ENCODE results near the gene NUP93.

DNA sequence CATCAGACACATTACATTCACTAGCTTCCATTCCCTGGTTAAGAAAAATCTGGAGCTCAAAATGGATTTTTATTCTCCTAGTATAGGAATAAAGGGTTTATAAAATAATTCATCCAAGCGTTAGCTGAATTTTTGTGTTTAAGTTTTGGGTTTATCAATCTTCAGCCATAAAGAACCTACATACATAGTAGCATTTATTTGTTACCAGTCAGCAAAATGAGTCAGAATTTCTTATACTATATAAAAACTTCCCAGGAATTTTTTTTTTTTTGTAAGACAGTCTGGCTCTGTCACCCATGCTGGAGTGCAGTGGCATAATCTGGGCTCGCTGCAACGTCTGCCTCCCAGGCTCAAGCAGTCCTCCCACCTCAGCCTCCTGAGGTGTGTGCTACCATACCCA lies 94.9 kb downstream of the NUP93 start:
- no peak for TF ChIP-seq CTCF (IDR thresholded peaks at IDR 0.05; ENCODE audit: insufficient read depth, low read length, poor library complexity, severe bottlenecking)
- no peak for TF ChIP-seq EZH2phosphoT487 (conservative IDR thresholded peaks at IDR 0.05; ENCODE audit: low read length)

Measured in SU-DHL-6 (cell line).